NCI-H82 (cell line): ENCODE measurements around the gene SLC25A11.
A peak's percentile ranks its signal among the peaks of the same experiment; 100 is the strongest.

Experiments
- DNase-seq: peaks from one replicate; lab custom pipeline; 2025; lab: John Stamatoyannopoulos, UW

Gene SLC25A11

GRCh38 chr17:4966844-4967538 is 27.1 kb upstream of the SLC25A11 start:
- peak; percentile 100 for DNase-seq

- no peak for DNase-seq
Measured at GRCh38 chr17:4965311-4965986, 25.6 kb upstream of the SLC25A11 start.

DNA sequence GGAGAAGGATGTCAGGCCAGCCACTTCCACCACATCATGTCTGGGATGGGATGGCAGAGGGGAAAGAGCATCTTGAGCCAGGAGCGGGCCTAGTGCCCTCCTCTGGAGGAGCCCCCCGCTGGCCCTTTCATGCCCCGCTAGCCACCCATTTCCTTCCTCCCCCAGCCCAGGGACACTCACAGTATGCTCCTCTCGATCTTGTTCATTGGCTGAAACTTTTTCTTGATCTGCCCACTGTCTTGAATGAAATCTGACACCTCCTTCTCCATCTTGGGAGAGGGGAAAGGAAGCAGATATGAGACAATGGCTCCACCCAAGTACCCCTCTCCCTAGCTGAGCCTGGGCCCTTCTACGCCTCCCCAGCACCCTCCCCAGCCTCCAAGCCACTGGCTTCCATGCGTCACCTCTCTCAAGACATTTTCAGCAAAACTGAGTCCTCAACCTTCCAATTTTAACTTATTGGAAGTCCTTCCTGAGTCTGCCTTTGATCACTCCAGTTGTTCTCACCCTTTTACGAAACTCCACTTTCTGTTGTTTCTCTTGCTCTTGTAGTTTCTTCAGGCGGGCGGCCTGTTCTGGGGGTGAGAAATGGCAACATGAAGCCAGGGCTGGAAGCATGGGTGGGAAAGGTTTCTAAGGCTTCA is 20.6 kb upstream of the SLC25A11 start:
- no peak for DNase-seq

- DNase-seq, result peak; percentile 43
Measured at GRCh38 chr17:4959261-4959965, 19.6 kb upstream of the SLC25A11 start.

GRCh38 chr17:4958102-4958501 is 18.3 kb upstream of the SLC25A11 start:
- no peak for DNase-seq

- DNase-seq, result peak; percentile 27
Measured at GRCh38 chr17:4956493-4957061, 16.7 kb upstream of the SLC25A11 start.

DNA sequence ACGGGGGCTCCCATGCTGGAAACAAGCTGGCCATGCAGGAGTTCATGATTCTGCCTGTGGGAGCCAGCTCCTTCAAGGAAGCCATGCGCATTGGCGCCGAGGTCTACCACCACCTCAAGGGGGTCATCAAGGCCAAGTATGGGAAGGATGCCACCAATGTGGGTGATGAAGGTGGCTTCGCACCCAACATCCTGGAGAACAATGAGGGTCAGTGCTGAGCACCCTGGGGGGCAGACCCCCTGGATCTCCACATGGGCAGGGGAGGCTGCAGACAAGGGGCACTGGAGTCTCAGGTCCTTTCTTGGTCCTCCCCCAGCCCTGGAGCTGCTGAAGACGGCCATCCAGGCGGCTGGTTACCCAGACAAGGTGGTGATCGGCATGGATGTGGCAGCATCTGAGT is 15.2 kb upstream of the SLC25A11 start:
- no peak for DNase-seq

- no peak for DNase-seq
Measured at GRCh38 chr17:4953451-4953961, 13.7 kb upstream of the SLC25A11 start.

DNA sequence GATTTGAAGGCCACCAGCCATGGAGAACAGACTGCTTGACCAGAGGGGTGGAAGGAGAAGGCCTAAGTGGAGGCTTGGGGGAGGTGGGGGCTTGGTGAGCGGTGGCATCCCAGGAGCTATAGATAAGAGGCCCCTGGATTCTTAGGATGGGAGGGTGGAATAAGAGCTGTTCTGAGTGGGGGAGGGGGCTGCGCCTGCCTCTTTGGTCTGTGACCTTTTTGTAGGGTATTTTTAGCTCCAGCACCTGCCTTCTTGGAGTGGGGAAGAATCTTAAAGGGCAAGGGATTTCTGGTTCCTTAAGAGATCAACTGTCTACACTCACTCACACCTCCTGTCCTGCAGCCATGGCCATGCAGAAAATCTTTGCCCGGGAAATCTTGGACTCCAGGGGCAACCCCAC is 11.6 kb upstream of the SLC25A11 start:
- peak; percentile 70 for DNase-seq

DNA sequence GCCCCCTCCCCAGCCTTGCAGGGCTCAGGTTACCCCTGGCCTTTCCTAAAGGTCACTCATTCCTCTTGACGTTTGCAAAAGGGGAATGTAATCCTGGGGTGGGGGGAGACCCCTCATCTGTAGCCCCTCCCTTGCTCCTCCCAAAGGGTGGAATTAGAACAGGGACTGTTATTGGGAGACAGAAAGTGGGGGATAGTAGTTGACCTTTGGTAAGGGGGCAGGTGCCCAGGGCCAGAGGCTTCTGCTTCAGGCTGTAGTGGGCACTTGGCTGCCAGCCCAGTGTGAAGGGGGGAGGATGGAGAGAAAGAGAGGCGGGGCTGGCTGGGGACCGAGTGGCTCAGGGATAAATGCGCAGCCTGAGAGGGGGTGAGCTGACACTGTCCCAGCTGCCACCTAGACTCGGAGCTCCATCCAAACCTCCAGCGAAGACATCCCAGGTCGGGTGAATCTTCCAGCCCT is 10.9 kb upstream of the SLC25A11 start, which contains the start of gene ENO3:
ENO3 (plus strand) TSS at position 374 of the 459 bp plus-strand sequence. CDS start 711 bp downstream, outside the sequence.
- DNase-seq, result peak; percentile 91

- peak; percentile 71 for DNase-seq
Measured at GRCh38 chr17:4950075-4950745, 10.4 kb upstream of the SLC25A11 start.

GRCh38 chr17:4949321-4950074 is 9.7 kb upstream of the SLC25A11 start:
- DNase-seq, result peak; percentile 93

DNA sequence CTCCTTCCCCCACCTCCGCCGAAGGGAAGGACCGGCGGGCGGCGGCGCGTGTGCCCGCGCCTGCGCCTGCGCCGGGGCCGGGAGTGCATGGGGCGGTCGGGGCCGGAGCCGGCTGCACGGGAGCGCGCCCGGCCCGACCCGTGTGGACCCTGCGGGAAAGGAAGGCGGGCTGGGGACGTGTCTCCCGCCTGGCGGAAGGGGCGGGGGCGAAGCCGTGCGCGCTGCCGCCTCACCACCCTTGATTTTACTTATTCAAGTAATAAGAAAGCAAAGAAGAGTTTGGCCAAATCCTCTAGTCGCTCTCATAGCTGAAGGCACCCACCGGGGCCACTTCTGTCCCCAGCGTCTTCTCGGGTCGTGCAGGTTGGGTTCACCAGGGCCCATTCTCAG is 9.1 kb upstream of the SLC25A11 start:
- peak; percentile 93 for DNase-seq

- peak; percentile 94 for DNase-seq
Measured at GRCh38 chr17:4948166-4948930, 8.5 kb upstream of the SLC25A11 start, which contains the start of gene PFN1. PFN1 (minus strand) TSS chr17:4948530; CDS start chr17:4948394, 136 bp downstream.

DNA sequence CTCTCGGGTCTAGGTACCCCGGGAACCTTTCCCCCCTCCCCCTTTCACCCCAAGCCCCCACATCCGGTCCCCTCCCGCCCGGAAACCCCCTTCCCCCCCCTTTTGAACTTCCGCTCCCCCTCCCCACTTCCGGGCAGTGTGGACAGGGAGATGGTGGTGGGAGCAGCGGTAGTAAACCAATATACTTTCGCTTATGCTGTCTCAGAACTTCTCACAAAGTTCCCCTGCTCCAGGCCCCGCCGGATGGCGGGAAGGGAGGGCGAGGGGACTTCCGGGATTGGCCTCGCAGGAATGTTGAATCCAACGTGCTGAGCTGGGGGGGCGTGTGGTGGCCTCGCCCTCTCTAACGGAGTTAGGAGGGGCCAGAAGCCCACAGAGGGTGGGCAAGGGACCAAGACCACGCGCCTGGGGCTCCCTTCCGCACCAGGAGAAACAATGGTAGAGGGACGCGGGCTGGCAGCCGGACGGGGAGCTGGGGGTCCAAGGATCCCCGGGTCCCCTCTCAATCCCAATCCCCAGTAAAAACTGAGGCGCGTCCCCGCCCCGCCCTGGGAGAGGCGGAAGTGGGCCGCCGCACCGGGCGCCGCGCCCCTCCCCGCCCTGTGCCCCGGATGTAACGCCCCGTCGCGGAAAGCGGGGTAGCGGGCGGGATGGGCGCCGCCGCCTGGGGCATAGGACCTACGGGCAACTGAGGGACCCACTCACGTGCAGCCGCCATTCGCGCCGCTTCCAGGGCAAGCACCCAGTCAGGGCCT is 7.7 kb upstream of the SLC25A11 start:
- peak; percentile 74 for DNase-seq

DNA sequence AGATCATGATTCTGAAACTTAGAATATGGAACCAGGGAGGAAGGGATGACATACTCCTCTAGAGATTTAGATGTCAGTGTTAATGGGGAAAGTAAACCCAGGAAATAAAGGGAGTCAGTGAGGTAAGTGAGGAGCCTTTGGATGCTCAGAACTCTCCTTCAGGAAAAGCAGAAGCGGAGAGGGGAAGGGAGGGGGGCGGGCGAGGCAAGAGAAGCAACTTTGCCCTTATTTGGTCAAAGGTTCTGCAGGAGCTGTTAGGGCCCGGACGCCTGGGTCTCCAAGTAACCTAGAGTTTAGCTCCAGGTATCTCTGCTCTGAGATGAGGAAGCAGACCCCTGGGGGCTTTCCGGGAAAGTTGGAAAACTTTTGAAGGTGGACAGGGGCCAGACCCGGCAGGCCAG is 7.2 kb upstream of the SLC25A11 start:
- DNase-seq, result no peak

DNA sequence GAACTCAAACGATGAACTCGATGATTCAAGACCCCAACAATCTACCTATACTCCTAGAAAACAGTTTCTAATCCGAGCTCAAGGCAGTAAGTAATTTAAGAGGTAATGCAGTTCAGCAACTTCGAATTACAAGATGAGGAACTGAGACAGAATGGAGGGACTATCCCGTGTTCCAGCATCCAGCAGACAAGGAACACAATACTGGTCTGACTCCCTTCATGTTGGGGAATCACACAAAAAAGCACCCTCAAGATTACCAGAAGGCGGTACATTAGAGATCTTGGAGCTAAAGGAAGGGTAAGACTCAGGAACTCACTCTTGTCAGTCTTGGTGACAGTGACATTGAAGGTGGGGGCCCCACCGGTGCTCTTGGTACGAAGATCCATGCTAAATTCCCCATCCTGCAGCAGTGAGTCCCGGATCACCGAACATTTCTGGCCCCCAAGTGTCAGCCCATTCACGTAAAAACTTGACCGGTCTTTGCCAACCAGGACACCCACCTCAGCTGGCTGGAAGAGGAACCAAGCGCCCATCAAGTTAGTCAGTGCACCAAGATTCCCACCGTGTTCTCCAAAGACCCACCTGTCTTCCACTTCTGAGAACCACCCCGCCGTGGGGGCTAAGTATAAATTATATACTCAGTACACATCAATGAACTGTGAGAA is 6.6 kb upstream of the SLC25A11 start:
- DNase-seq, result no peak

GRCh38 chr17:4945944-4946280 is 6.1 kb upstream of the SLC25A11 start:
- peak; percentile 20 for DNase-seq
